Suppressor macrophage treated with lipopolysaccharide for 1 hour (primary cell): ENCODE data around the gene OTOGL.
"Not testable (repeated sequence)": the region's sequence is repeated elsewhere in the genome, so short reads cannot be mapped to it uniquely, and the experiment has no call there.

Experiments used
- DNase-seq, 3 donors: peaks; one replicate each; pipeline ENCODE4 v3.0.0-alpha.2; 2020 to 2022

OTOGL gene

DNA sequence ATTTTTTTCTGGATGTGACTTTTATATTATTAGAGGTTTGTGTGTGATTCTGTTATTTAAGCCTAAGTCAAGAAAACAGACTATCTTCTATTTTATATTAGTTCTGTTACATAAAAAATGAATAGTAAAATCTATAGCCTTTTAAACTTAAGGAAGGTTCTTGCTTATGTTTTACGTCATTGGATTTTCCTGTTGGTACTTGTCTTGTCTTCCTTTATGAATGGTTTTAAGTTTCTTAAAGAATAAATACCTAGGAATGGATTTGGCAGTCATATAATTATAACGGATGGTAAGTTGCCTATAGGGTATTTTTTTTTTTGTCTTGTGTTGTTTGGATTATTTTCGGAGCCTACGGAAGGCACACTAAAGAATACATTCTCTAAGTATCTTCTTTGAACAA, 182.9 kb downstream of the OTOGL start:
- no peak for DNase-seq

DNA sequence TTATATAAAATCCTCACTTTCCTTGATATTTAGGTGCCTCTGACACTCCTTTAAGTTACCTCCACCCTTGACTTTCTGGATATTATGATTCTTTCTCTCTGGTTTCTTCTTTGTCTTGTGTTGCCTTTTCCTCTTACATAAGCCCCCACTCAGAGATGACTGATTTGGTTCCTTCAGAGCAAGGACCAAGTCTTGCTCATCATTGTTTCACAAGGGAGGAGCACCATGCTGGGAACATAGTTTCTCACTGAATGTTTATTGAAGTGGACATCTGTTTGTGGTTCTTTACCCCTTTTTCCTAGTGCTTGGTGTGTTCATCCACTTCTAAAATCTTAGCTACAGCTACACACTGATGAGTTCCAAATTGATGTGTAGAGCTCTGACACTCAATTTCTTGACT, 183.4 kb downstream of the OTOGL start:
- DNase-seq, result no peak

DNA sequence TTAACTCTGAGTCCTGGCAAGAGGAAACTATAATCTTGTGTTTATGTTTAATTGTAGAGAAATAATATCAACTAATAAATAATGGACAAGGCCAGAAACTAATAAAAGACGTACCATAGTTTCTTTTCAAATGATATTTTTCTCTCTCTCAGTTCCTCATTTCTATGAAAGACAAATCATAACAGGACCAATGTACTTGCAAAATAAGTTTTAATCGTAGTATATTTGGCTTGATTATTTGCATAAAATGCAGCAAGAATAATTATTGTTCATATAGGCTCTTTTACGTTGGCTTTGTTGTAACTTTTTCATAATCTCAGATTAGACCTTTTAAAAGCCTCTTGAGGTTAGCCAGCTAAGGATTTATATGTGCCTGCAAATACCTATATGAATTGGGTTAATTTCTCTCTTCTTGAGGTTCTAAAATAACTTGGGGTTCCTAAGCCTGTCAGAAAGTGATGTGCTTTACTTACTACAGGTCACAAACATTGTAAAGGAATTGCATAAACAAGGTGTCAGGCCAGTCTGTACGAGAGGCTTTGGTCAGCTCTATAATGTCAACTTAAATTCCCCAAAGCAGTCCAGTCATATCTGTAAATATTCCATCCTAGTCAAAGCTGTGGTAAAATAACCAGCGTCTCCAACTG, 191.9 kb downstream of the OTOGL start:
- no peak for DNase-seq

DNA sequence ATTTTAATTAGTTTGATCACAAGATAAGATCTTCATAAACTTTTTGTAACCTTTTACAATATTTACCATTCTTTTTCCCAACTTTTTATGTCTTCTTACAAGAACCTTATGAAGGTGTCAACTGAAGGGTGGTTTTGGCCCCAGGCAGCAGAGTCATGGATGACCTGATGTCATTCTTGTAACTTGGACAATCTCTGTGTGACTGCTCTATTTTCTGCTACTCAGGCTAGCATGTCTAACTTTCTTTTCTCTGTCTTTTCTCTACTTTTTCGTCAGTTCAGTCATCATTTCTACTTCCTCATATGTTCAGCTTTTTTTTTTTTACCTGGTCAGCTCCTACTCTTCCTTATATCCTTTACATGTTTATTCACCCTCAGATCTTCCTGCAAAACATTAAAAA, 194.0 kb downstream of the OTOGL start:
- no peak for DNase-seq

DNA sequence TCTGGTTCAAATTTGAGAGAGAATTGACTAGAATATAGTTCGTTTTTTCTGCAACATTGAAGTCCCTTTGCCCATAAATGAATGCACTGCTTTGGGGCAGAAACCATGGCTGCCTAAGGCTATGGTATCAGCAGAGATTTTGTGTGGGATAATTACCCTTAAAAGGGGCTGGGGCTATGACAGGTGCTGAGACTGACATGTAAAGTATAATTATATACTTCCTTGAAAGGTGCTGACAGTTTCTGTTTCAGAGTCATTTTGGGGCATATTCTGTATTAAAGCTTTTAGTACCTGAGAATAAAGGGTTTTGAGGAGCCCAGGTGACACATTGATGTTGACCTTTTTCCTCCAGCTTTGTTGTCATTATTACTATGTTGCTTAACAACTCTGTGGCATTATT, 194.4 kb downstream of the OTOGL start:
- DNase-seq, result no peak

DNA sequence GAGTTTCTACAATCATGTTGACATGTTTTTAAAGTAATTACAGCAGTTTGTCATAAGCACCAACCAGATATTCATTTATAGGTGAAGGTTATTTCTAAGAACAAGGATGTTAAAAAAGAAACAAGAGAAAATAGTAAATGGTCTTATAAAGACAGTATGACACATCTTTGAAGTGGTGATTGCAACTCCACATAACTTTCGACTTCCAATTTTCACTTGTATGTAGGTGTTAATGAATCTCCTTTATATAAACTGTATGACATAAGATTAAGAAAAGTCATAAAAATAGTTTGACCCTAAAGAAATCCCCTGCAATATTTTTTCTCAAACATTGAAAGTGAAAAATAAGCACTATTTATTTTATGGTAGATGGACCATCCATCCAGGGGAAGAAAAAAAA, 199.9 kb downstream of the OTOGL start:
- no peak for DNase-seq

DNA sequence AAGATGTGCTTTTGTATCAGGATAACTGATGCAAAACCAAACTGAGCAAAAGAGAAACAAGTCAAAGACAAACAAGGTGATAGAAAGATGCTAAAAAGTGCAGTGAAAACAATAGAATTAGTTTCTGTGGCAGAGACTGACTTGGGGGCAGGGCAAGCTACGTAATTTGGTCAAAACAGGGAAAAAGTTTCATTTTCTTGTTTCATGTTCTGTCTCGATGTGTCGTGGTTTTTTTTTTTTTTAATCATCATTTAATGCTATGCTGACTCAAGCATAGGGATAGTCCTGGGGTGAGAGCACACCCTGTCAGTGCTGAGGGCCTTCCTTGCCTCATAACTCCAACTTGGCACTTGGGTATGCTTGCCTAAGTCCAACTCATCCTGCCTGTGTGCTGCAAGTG, 200.6 kb downstream of the OTOGL start:
- no peak for DNase-seq

DNA sequence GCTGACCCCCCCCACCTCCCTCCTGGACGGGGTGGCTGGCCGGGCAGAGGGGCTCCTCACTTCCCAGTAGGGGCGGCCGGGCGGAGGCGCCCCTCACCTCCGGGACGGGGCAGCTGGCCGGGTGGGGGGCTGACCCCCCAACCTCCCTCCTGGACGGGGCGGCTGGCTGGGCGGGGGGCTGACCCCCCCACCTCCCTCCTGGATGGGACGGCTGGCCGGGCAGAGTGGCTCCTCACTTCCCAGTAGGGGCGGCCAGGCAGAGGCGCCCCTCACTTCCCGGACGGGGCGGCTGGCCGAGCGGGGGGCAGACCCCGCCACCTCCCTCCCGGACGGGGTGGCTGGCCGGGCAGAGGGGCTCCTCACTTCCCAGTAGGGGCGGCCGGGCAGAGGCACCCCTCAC, 208.1 kb downstream of the OTOGL start:
- not testable (repeated sequence) for DNase-seq

DNA sequence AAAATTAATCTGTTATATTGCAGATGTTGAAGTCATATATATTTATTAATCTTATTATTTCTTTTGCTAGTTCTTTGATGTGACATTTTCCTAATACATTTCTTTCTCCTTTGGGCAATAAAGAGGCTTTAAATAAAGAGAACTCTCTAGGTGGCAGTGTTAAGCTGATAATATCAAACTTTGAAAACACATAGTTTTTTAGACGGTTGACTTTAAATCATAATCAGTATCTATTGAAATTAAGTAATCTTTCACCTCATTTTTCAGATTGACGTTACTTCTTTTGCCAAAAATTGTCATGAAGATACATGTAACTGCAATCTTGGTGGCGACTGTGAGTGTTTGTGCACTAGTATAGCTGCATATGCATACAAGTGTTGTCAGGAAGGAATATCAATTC, 213.9 kb downstream of the OTOGL start:
- no peak for DNase-seq

DNA sequence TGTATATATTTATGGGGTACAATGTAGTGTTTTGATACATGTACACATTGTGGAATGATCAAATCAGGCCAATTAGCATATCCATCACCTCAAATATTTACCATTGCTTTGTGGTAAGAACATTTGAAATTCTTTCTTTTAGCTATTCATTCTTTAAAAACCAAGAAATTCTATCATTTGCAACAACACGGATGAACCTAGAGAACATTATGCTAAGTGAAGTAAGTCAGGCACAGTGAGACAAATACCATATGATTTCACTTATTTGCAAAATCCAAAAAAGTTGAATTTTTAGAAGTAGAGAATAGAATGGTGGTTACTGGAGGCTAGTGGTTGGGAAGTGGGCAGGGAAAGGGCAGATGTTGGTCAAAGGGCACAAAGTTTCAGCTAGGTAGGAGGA, 215.4 kb downstream of the OTOGL start:
- DNase-seq, result no peak

DNA sequence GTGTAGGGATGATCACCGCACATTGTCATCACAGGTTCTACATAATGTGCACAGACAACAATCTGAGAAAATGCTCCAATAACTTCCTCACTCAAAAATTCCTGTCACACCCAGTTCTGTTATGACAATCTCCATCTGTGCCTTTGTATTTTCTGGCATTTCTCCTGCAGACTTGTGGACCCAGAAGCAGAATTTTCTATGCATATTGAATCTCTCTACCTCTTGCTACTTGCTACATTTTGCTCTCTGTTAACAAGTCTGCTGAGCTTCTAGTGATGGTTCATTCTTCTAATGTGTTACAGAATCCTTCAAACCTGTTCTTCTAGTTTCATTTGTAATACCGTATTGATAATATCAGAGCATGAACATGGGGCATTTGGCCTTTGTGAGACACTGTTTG, 216.9 kb downstream of the OTOGL start:
- no peak for DNase-seq

DNA sequence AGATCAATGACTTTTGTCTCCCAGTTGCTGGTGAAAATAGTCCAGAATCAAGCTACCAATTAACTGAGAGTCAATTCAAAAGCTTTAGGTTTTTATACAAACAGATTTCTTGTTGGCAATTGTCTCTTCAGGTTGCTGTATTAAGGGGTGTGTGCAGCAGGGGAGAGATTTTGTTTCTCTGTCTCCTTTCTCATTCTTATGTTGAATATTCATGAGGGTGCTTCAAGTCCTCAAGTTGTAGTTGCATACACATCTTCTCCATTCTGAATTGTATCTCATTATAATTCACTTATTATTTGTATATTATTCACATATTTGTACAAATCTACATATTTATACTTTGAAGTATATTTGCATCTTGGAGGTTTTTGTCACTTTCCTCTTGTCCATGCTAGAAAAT, 218.0 kb downstream of the OTOGL start:
- DNase-seq, result no peak

DNA sequence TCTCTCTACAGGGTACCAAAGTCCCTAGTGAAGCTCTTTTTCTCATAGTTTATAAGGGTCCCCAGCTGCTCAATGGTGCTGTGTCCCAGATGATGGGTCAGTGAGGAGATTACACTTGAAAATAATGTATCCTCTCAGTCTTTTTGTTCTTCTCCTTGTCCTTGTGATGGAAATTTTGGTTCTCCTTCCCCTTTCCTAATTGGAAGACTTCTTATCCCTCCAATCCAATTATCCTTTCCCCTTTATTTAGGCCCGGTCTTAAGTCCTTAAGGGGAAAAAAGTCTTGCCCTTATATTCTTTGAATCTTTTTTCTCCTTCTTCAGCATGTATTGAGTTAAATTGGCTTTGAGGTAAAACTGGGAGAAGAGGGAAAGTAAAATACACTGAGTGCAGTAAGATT, 218.6 kb downstream of the OTOGL start:
- no peak for DNase-seq

DNA sequence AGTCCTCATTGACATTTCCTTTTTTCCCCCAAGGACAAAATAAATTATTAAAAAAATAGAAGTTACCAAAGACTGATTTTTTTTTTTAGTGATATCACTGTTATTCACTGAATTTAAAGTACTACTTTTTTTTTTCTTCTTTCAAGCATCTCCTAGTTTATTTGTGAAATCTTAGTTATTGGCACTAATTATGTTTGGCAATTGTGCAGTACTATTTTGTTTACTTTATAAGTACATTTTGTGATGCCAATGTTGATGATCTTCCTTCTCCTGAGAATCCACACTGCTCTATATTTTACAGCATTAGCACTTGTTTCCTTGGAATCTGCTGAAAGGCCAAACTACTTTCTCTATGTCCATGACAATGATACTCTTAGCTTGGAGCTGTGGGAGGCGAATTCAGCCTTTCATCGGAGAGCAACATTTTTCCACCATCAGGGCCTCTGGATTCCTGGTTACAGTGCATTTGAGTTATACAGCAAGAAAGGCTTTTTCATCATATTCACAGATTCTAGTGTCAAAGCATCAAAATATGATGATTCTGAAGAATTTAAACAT, 220.9 kb downstream of the OTOGL start:
- DNase-seq, result no peak

DNA sequence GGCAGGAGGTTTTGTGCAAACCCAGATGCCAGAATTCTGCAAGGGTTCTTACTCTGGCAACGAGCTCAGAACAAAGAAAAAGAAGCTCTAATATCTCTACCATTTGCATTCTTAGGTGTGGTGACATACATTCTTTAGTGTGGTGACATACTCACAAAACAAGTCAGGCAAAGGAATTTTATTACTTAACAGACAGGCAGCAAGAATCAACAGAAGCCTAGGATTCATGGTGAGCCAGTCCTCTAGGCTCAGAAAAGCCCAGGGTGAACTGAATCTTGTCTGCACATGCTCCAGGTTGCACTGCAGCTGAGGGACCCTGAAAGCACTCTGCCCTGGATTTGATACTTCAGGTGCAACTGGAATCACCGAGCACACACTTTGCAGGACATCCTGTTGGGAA, 222.3 kb downstream of the OTOGL start:
- no peak for DNase-seq

DNA sequence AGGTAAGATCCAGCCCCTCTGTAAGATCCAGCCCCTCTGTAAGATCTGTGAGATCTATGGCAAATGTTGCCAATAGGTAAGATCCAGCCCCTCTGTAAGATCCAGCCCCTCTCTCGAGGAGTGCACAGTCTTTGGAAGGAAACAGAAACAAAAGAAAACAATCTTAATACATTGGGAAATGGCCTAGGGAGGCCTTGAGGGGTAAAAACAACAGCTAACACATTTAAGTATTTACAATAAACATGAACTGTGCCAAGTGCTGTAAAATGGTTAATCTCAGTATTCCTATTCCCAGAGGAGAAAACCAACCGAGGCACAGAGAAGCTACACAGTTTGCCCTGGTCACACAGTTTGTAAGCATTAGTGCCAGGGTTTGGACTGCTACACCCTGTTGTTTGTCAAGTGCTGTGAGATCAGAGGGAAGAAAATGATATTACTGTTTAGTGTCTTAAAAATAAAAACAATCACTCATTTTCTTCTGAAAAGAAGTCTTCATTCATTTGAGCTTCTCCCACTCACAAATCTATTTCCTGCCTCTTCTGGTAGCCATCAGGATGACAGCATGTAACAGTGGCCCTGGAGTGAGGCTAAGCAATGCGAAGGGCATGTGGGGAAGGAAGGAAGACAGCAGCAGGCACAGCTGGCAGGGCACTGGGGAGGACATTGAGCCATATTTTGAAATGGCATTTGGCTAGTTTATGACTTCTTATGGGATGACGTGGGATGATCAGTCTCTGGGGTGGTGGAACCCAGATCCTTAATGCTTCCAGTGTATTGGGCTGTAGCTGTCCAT, 226.0 kb downstream of the OTOGL start:
- DNase-seq, result no peak

DNA sequence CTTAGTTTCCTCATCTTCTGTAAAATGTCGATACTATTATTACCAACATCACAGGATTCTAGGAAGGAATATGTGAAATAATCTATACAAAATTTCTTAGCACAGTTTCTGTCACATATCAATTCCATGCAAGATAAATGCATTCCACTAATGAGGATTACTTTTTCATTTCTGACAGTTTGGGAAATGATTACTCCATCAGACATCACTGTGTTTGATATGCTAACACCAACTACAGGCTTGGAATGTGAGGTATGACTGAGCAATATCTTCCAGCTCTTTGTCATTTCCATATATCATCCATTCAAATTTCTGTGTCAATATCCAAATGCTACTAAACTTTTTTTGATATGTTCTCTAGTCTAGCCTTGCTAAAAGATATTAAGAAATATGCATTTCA, 233.5 kb downstream of the OTOGL start:
- DNase-seq, result no peak

DNA sequence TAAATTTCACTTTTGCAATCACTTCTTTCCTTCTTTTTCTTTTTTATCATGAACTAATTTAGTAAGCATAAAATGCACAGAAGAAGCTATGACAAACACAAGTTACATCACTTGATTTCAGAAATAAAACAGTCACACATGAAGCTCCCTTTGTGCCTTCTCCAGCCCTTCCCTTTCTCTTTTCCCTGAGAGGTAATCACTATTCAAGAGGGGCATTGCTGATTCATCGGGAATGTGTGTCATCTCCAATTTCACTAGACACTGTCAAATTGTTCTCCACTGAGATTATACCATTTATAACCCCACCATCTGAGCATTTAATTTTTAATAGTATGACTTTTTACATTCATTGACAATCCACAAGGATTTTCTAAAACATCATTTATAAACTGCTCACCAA, 253.1 kb downstream of the OTOGL start:
- no peak for DNase-seq

DNA sequence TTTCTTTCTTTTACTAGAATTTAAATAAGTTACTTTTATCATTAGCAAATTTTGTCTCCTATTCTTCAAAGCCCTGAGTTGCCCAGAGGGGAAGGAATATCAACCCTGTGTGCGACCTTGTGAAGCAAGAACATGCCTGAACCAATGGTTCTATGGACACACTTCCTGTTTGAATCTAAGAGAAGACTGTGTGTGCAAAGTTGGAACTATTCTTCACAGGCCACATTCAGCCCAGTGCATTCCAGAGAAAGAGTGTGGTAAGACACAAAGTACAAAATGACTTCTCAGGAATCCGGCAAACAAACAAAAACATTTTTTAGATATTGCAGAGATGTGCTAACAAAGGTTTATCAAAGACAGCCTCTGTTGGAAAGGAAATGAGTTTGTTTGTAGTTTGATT, 253.9 kb downstream of the OTOGL start:
- DNase-seq, result no peak

DNA sequence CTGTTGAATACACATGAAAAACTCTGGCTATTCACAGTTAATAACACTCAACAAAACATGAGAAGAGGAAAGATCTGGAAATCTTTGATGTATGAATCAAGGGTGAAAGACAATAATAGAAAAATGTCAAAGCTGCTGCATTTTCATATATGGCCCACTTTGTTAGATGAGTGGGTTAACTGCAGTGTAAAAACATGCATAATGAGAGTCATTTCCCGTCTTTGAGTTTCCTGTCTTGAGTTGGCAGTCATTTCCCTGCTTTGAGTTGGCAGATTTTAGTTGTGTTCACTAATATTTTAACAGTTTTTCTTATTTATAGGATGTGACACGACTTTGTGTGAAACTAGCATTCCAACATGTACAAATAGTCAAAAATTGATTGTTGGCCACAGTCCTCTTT, 256.8 kb downstream of the OTOGL start:
- DNase-seq, result no peak

DNA sequence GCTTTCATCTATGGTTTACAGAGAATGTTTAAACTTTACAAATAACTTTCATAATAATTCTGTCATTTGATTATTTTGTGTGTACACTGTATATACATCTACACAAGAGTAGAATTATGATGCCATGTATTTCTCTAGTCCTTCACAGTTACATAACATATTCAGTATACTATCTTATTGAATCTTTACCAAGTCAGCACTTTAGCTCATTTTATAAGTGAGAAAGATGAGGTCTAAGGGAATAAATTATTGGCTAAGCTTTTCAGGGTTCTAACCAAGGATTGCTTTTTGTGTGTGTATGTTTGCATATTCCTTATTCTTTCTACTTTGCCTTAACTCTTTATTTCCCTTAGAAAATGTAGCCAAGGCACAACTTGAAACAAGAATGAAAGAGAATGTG, 260.4 kb downstream of the OTOGL start:
- no peak for DNase-seq

DNA sequence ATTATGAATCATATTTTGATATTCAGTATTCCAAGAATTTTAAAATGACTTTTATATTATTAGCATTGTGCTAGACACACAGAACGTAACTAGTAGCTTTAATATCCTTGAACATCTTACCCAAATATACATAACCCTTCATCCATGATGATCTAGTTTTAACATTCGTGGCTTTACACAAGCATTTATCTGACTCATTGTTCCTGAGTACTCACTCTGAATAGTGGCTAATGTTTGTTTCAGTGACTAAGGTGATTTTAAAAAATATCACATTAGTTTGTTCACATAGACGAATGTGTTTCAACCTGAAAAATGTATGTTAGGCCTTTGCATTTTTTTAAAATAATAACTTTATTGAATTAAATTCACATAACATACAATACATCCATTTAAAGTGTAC, 264.7 kb downstream of the OTOGL start:
- DNase-seq, result no peak

DNA sequence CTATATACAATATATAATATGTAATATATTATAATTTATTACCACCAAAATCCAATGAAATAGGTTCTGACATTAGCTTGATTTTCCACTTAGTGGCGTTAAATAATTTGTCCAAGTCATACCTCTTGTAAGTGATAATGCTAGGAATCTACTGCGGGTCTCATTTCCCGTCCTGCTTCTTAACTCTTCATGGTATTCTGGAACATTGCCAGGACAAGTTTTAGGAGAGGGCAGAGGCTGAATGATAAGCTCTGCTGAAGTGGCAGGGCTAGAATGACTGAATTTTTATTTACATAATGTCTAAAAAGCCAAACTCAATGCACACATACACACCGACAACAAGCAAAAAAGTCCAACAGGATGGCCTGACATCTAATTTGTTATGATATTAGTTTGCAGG, 274.3 kb downstream of the OTOGL start:
- DNase-seq, result no peak

DNA sequence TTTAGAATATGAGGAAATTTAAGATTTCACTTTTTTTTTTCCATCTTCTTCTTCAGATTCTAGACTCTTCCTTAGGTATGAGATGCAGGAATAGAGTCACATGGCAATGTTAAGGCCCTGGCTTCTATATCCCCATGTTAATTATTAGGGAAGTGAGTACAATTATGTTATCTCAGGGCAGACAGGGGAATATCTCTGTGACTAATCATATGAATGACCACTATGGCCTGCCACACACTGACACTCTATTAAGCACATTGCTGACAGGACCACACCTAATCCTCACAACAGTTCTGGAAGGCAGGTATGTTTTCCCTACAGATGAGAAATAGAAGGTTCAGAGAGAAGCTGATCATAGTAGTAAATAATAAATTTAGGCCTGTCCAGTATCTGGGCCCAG, 275.3 kb downstream of the OTOGL start:
- no peak for DNase-seq
